Measurements from ENCODE around the gene MUS81. TPM values are rescaled to one million over a fixed set of nuclear protein-coding genes. Genes with fewer than 3 reads are reported as not detected.

MUS81 gene
- total and polyA plus RNA-seq, 2 of the 13 experiments (the other 11 are each of a cell fraction or from before 2014, with no cell fraction given): 25.6 to 30.2 TPM

GRCh38 chr11:65857853-65858680, 2.2 kb upstream of the MUS81 start, which contains the start of gene CFL1 (continued):
- peak; percentile 4; the same call in 1 of the 2 replicates for TF ChIP-seq ZBTB10 (CRISPR knock-in tag; IDR thresholded peaks at IDR 0.05; ENCODE audit: borderline replicate concordance)
- peak; percentile 93 for TF ChIP-seq ZBED4 (CRISPR knock-in tag; IDR thresholded peaks at IDR 0.05; ENCODE audit: borderline replicate concordance)
- peak; percentile 32; the same call in 1 of the 2 replicates for TF ChIP-seq ZSCAN21 (CRISPR knock-in tag; IDR thresholded peaks at IDR 0.05; ENCODE audit: borderline replicate concordance)
- TF ChIP-seq ZZZ3 (CRISPR knock-in tag; IDR thresholded peaks at IDR 0.05; ENCODE audit: borderline replicate concordance): peak; percentile 52; the same call in 1 of the 2 replicates
- 0 out of 2 replicates have a peak, but pooled peaks have one; percentile 46 for TF ChIP-seq ZFP82 (CRISPR knock-in tag; IDR thresholded peaks at IDR 0.05; ENCODE audit: borderline replicate concordance)
- TF ChIP-seq ZNF33A (CRISPR knock-in tag; IDR thresholded peaks at IDR 0.05; ENCODE audit: borderline replicate concordance): no peak
- peak; percentile 87 for TF ChIP-seq HOXA3 (CRISPR knock-in tag; IDR thresholded peaks at IDR 0.05)
- peak; percentile 56 for TF ChIP-seq ZNF687 (CRISPR knock-in tag; IDR thresholded peaks at IDR 0.05)
- peak; percentile 60; the same call in 1 of the 2 replicates for TF ChIP-seq ZNF414 (CRISPR knock-in tag; IDR thresholded peaks at IDR 0.05)
- TF ChIP-seq ZNF24 (IDR thresholded peaks at IDR 0.05): no peak
- TF ChIP-seq ZNF879 (CRISPR knock-in tag; IDR thresholded peaks at IDR 0.05): no peak
- TF ChIP-seq CBX1 (IDR thresholded peaks at IDR 0.05; ENCODE audit: low read depth): no peak
- TF ChIP-seq HBP1 (CRISPR knock-in tag; IDR thresholded peaks at IDR 0.05; ENCODE audit: low read depth): peak; percentile 91
- TF ChIP-seq HMG20A (CRISPR knock-in tag; IDR thresholded peaks at IDR 0.05; ENCODE audit: borderline replicate concordance): no peak

All from HepG2 (cell line).